ENCODE measurements around the gene PXYLP1. TPM values are rescaled to one million over a fixed set of nuclear protein-coding genes. Genes with fewer than 3 reads are reported as not detected.
A peak's percentile ranks its signal among the peaks of the same experiment; 100 is the strongest.

The PXYLP1 gene
- total RNA-seq, 1 experiment from 2014 or later = 16.7 TPM

- no peaks in the 10 kb centered on the region for H3K27me3 ChIP-seq (ENCODE audit: control insufficient read depth, insufficient read depth, low read length)
- H3K36me3 ChIP-seq (replicated peaks; ENCODE audit: control insufficient read depth, insufficient read depth, low read length) = no peaks in the 10 kb centered on the region
- no peak for DNase-seq
- no peak overlapping the region for H3K4me3 ChIP-seq (ENCODE audit: insufficient read depth, low read depth, low read length)
Observed at GRCh38 chr3:141250828-141251227, 19.2 kb downstream of the PXYLP1 start.

GRCh38 chr3:141253326-141253725 lies 21.7 kb downstream of the PXYLP1 start:
- DNase-seq = no peak
- H3K36me3 ChIP-seq (replicated peaks; ENCODE audit: control insufficient read depth, insufficient read depth, low read length) = no peaks in the 10 kb centered on the region
- no peaks in the 10 kb centered on the region for H3K27me3 ChIP-seq (ENCODE audit: control insufficient read depth, insufficient read depth, low read length)
- no peak overlapping the region for H3K4me3 ChIP-seq (ENCODE audit: insufficient read depth, low read depth, low read length)

- H3K36me3 ChIP-seq (replicated peaks; ENCODE audit: control insufficient read depth, insufficient read depth, low read length) = no peaks in the 10 kb centered on the region
- H3K27me3 ChIP-seq (ENCODE audit: control insufficient read depth, insufficient read depth, low read length) = no peaks in the 10 kb centered on the region
- DNase-seq = no peak
- H3K4me3 ChIP-seq (ENCODE audit: insufficient read depth, low read depth, low read length) = no peak overlapping the region
Observed at GRCh38 chr3:141253811-141254210, 22.2 kb downstream of the PXYLP1 start.

GRCh38 chr3:141255137-141255845 lies 23.7 kb downstream of the PXYLP1 start:
- no peak overlapping the region for H3K4me3 ChIP-seq (ENCODE audit: insufficient read depth, low read depth, low read length)
- no peaks in the 10 kb centered on the region for H3K36me3 ChIP-seq (replicated peaks; ENCODE audit: control insufficient read depth, insufficient read depth, low read length)
- DNase-seq = no peak
- no peaks in the 10 kb centered on the region for H3K27me3 ChIP-seq (ENCODE audit: control insufficient read depth, insufficient read depth, low read length)

GRCh38 chr3:141255846-141256261 lies 24.2 kb downstream of the PXYLP1 start:
- no peaks in the 10 kb centered on the region for H3K27me3 ChIP-seq (ENCODE audit: control insufficient read depth, insufficient read depth, low read length)
- peak; percentile 82 for DNase-seq
- no peaks in the 10 kb centered on the region for H3K36me3 ChIP-seq (replicated peaks; ENCODE audit: control insufficient read depth, insufficient read depth, low read length)
- H3K4me3 ChIP-seq (ENCODE audit: insufficient read depth, low read depth, low read length) = no peak overlapping the region

GRCh38 chr3:141256820-141257219 lies 25.2 kb downstream of the PXYLP1 start:
- no peaks in the 10 kb centered on the region for H3K36me3 ChIP-seq (replicated peaks; ENCODE audit: control insufficient read depth, insufficient read depth, low read length)
- no peak overlapping the region for H3K4me3 ChIP-seq (ENCODE audit: insufficient read depth, low read depth, low read length)
- H3K27me3 ChIP-seq (ENCODE audit: control insufficient read depth, insufficient read depth, low read length) = no peaks in the 10 kb centered on the region
- no peak for DNase-seq

- no peak for DNase-seq
- Histone ChIP-seq H3K36me3 (replicated peaks; ENCODE audit: control insufficient read depth, insufficient read depth, low read length) (no peaks in the 10 kb centered on the region), H3K27me3 (ENCODE audit: control insufficient read depth, insufficient read depth, low read length) (no peaks in the 10 kb centered on the region), H3K4me3 (ENCODE audit: insufficient read depth, low read depth, low read length) (no peak overlapping the region)
Observed at GRCh38 chr3:141257961-141258360, 26.3 kb downstream of the PXYLP1 start.

- Histone ChIP-seq H3K4me3 (ENCODE audit: insufficient read depth, low read depth, low read length) (no peak overlapping the region), H3K27me3 (ENCODE audit: control insufficient read depth, insufficient read depth, low read length) (no peaks in the 10 kb centered on the region), H3K36me3 (replicated peaks; ENCODE audit: control insufficient read depth, insufficient read depth, low read length) (no peaks in the 10 kb centered on the region)
- no peak for DNase-seq
Observed at GRCh38 chr3:141258973-141259372, 27.3 kb downstream of the PXYLP1 start.

GRCh38 chr3:141259821-141260629 lies 28.4 kb downstream of the PXYLP1 start:
- Histone ChIP-seq H3K36me3 (replicated peaks; ENCODE audit: control insufficient read depth, insufficient read depth, low read length) (no peaks in the 10 kb centered on the region; the same call in 1 of the 2 replicates), H3K4me3 (ENCODE audit: insufficient read depth, low read depth, low read length) (no peak overlapping the region), H3K27me3 (ENCODE audit: control insufficient read depth, insufficient read depth, low read length) (no peaks in the 10 kb centered on the region)
- DNase-seq = no peak

GRCh38 chr3:141260630-141260927 lies 29.0 kb downstream of the PXYLP1 start:
- H3K4me3 ChIP-seq (ENCODE audit: insufficient read depth, low read depth, low read length) = no peak overlapping the region
- DNase-seq = no peak

GRCh38 chr3:141261472-141262307 lies 30.1 kb downstream of the PXYLP1 start:
- Histone ChIP-seq H3K4me3 (ENCODE audit: insufficient read depth, low read depth, low read length) (no peak overlapping the region), H3K27me3 (ENCODE audit: control insufficient read depth, insufficient read depth, low read length) (no peaks in the 10 kb centered on the region), H3K36me3 (replicated peaks; ENCODE audit: control insufficient read depth, insufficient read depth, low read length) (no peaks in the 10 kb centered on the region; the same call in 1 of the 2 replicates)
- DNase-seq = no peak

More at GRCh38 chr3:141260630-141260927, 29.0 kb downstream of the PXYLP1 start:
- H3K27me3 ChIP-seq (ENCODE audit: control insufficient read depth, insufficient read depth, low read length) = no peaks in the 10 kb centered on the region
- H3K36me3 ChIP-seq (replicated peaks; ENCODE audit: control insufficient read depth, insufficient read depth, low read length) = no peaks in the 10 kb centered on the region; the same call in 1 of the 2 replicates

- no peak for DNase-seq
Observed at GRCh38 chr3:141262308-141262705, 30.7 kb downstream of the PXYLP1 start.

GRCh38 chr3:141266186-141266585 lies 34.6 kb downstream of the PXYLP1 start:
- no peaks in the 10 kb centered on the region; the same call in 1 of the 2 replicates for H3K36me3 ChIP-seq (replicated peaks; ENCODE audit: control insufficient read depth, insufficient read depth, low read length)
- no peak for DNase-seq
- no peak overlapping the region for H3K4me3 ChIP-seq (ENCODE audit: insufficient read depth, low read depth, low read length)
- no peaks in the 10 kb centered on the region for H3K27me3 ChIP-seq (ENCODE audit: control insufficient read depth, insufficient read depth, low read length)

More at GRCh38 chr3:141262308-141262705, 30.7 kb downstream of the PXYLP1 start:
- Histone ChIP-seq H3K27me3 (ENCODE audit: control insufficient read depth, insufficient read depth, low read length) (no peaks in the 10 kb centered on the region), H3K4me3 (ENCODE audit: insufficient read depth, low read depth, low read length) (no peak overlapping the region), H3K36me3 (replicated peaks; ENCODE audit: control insufficient read depth, insufficient read depth, low read length) (no peaks in the 10 kb centered on the region; the same call in 1 of the 2 replicates)

- Histone ChIP-seq H3K4me3 (ENCODE audit: insufficient read depth, low read depth, low read length) (no peak overlapping the region), H3K36me3 (replicated peaks; ENCODE audit: control insufficient read depth, insufficient read depth, low read length) (no peaks in the 10 kb centered on the region; the same call in 1 of the 2 replicates), H3K27me3 (ENCODE audit: control insufficient read depth, insufficient read depth, low read length) (no peaks in the 10 kb centered on the region)
- DNase-seq = no peak
Observed at GRCh38 chr3:141266797-141267555, 35.4 kb downstream of the PXYLP1 start.

Measured in H7 (cell line).